ENCODE data around the gene SNX8. TPM values are rescaled to one million over a fixed set of nuclear protein-coding genes. Genes with fewer than 3 reads are reported as not detected.

Gene SNX8
- total and polyA plus RNA-seq, 8 donors, result 7.1 to 16.1 (median 11.7) TPM

DNA sequence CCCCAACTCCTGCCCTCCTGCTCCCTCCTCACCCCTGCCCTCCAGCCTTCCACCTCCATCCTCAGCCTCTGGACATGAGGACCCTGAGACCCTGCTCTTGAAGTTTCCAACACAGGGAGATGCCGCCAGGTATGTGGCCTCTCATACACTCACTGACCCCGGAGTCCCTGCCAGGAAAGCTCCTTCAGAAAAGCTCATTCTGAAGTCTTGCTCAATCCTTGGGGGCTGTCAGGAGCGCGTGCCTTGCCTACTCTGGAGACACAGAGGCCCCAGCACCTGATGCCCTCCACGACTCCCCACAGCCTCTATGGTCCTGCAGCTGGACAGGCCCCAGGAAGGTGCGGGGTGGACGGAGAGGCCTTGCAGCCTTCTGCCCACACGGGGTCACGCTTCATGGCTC lies 61.2 kb downstream of the SNX8 start:
- intact Hi-C loops (cut with DNase I), result loop anchor here in 1 of 3 donors (10.0 kb wide), 1 partner anchor 92 kb away; no protein-coding TSS in a partner anchor
- 95% methylated on average over 9 of the region's 9 CpGs for WGBS, 2 donors
- H3K36me3 ChIP-seq, result no peaks in the 10 kb centered on the region
- H3K27ac ChIP-seq, result no peak overlapping the region
- TF ChIP-seq, protein P1, sequence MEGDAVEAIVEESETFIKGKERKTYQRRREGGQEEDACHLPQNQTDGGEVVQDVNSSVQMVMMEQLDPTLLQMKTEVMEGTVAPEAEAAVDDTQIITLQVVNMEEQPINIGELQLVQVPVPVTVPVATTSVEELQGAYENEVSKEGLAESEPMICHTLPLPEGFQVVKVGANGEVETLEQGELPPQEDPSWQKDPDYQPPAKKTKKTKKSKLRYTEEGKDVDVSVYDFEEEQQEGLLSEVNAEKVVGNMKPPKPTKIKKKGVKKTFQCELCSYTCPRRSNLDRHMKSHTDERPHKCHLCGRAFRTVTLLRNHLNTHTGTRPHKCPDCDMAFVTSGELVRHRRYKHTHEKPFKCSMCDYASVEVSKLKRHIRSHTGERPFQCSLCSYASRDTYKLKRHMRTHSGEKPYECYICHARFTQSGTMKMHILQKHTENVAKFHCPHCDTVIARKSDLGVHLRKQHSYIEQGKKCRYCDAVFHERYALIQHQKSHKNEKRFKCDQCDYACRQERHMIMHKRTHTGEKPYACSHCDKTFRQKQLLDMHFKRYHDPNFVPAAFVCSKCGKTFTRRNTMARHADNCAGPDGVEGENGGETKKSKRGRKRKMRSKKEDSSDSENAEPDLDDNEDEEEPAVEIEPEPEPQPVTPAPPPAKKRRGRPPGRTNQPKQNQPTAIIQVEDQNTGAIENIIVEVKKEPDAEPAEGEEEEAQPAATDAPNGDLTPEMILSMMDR (IDR thresholded peaks at IDR 0.05), result no peak
- FAIRE-seq (no peak), DNase-seq (no peak), ATAC-seq (no peak)
- no peak overlapping the region for H3K4me3 ChIP-seq
- no peaks in the 10 kb centered on the region for H3K9me3 ChIP-seq
- H3K27me3 ChIP-seq, result no peaks in the 10 kb centered on the region
- no peaks in the 10 kb centered on the region for H3K4me1 ChIP-seq

- ATAC-seq (no peak), DNase-seq (peak in 1 of 6 donors; percentile 72), FAIRE-seq (no peak)
- H3K27me3 ChIP-seq, result no peaks in the 10 kb centered on the region
- H3K36me3 ChIP-seq, result no peaks in the 10 kb centered on the region
- no peaks in the 10 kb centered on the region for H3K9me3 ChIP-seq
- intact Hi-C loops (cut with DNase I), result loop anchor here in 1 of 3 donors (10.0 kb wide), 1 partner anchor 93 kb away; no protein-coding TSS in a partner anchor
- no peak overlapping the region for H3K4me3 ChIP-seq
- H3K4me1 ChIP-seq, result no peaks in the 10 kb centered on the region
- WGBS, 2 donors, result 87 to 93% methylated on average over 22 to 24 of the region's 24 CpGs
- no peak overlapping the region for H3K27ac ChIP-seq
- TF ChIP-seq, protein P1 (IDR thresholded peaks at IDR 0.05), result no peak
Measured at GRCh38 chr7:2251841-2252771, 62.1 kb downstream of the SNX8 start.

DNA sequence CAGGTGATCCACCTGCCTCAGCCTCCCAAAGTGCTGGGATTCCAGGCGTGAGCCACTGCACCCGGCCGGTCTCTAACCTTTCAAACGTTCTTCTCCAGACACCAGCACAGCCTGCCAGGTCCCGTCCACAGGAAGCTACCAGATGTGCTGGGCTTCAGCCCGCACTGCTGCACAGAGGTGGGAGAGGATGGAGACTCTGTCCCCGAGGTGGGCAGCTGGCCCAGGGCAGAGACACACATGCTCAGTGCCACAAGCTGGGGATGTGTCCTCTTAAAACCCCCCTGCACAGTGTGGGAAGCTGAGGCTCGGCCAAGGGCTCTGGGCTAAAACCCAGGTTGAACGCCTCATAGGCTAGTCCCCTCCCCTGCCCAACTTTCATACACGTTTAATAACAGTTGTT lies 62.9 kb downstream of the SNX8 start:
- no peak for FAIRE-seq
- no peaks in the 10 kb centered on the region for H3K4me1 ChIP-seq
- no peak overlapping the region for H3K4me3 ChIP-seq
- H3K36me3 ChIP-seq, result no peaks in the 10 kb centered on the region
- H3K27ac ChIP-seq, result no peak overlapping the region
- intact Hi-C loops (cut with DNase I), result loop anchor here in 1 of 3 donors (10.0 kb wide), 1 partner anchor 93 kb away; no protein-coding TSS in a partner anchor
- no peak for ATAC-seq
- TF ChIP-seq, protein P1 (IDR thresholded peaks at IDR 0.05), result no peak
- no peaks in the 10 kb centered on the region for H3K27me3 ChIP-seq
- 80 to 84% methylated on average over 10 of the region's 10 CpGs for WGBS, 2 donors
- no peaks in the 10 kb centered on the region for H3K9me3 ChIP-seq
- no peak for DNase-seq

- intact Hi-C loops (cut with DNase I), result loop anchor here in 1 of 3 donors (10.0 kb wide), 1 partner anchor 95 kb away; no protein-coding TSS in a partner anchor
- no peaks in the 10 kb centered on the region for H3K27me3 ChIP-seq
- H3K4me3 ChIP-seq, result no peak overlapping the region
- FAIRE-seq, result no peak
- no peaks in the 10 kb centered on the region for H3K9me3 ChIP-seq
- H3K27ac ChIP-seq, result peak overlapping the region in 2 of 4 donors; percentile 33 to 39
- H3K36me3 ChIP-seq, result no peaks in the 10 kb centered on the region
- TF ChIP-seq, protein P1 (IDR thresholded peaks at IDR 0.05), result no peak
- ATAC-seq, result no peak
- no peaks in the 10 kb centered on the region for H3K4me1 ChIP-seq
- 74 to 83% methylated on average over 26 to 27 of the region's 27 CpGs for WGBS, 2 donors
- no peak for DNase-seq
Measured at GRCh38 chr7:2249744-2250323, 64.4 kb downstream of the SNX8 start.
